A549 treated with CORT108297 at 1 μM for 4 hours (cell line): Measurements from ENCODE around the gene RIPK1. TPM values are rescaled to one million over a fixed set of nuclear protein-coding genes. Genes with fewer than 3 reads are reported as not detected.

ENCODE experiments used
- total RNA-seq: library from RNA; stranded (reverse); fragments of 200-300 nt; extraction: Qiagen RNA extraction; gene quantifications from 5 replicates; pipeline ENCODE4 v1.2.3, GENCODE V29; 2022

The RIPK1 gene
- 11.5 to 13.6 TPM (median 12.1 TPM) in 5 replicates for total RNA-seq

GRCh38 chr6:3068329-3069214 lies at the start of gene RIPK1:
Gene RIPK1, plus strand, starts transcription at chr6:3068494. Its CDS starts 8,330 bp downstream, at chr6:3076824.

DNA sequence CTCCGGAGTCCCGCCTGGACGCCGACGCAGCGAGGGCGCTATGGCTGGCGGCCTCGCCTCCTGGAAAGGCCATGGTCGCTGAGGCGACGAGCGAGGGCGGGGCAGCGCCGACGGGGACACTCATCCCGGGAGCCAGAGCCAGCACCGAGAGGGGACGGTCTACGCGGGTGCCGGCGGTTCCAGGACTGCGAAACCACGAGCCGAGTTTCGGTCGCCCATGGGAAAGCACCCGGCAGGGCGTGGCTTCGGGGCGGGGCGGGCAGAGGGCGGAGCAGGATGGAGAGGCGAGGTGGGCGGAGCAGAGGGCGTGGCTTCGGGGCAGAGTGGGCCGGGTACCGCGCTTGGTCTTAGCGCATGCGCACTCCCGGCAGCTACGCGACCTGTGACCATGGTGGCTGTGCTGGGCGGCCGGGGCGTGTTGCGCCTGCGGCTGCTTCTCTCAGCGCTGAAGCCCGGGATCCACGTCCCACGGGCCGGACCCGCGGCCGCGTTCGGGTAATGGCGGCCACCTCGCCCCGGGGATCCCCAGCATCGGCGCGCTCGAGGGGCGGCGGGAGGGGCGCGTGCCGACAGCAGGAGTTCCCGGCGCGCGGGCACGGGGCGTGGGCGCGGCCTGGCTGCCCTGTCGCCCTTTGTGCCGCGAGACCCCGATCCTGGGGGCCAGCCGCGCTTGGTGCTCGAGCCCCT lies 50.2 kb downstream of the RIPK1 start, which contains the start of gene BPHL:
BPHL (plus strand) TSS at position 359 of the 687 bp plus-strand sequence; CDS start at position 389, 30 bp downstream.

GRCh38 chr6:3157131-3157933 lies 89.0 kb downstream of the RIPK1 start, which contains the start of gene TUBB2A:
Gene TUBB2A, minus strand, starts transcription at chr6:3157544. Its CDS starts 81 bp downstream, at chr6:3157463.

Other genes with a start within 250 kb of the RIPK1 start
- gene SERPINB1, start 226.6 kb upstream of the RIPK1 start, total RNA-seq: 46.3 to 56.4 TPM (median 47.6 TPM) in 5 replicates
- 8.4 to 13.3 TPM (median 11.6 TPM) in 5 replicates for gene SERPINB9, start 165.2 kb upstream of the RIPK1 start, total RNA-seq
- gene SERPINB6, start 96.9 kb upstream of the RIPK1 start, total RNA-seq: 131 to 147 TPM (median 140 TPM) in 5 replicates
- gene NQO2, start 68.6 kb upstream of the RIPK1 start, total RNA-seq: 57.8 to 85.9 TPM (median 81.6 TPM) in 5 replicates
- gene BPHL, start 50.2 kb downstream of the RIPK1 start, total RNA-seq: 15.7 to 24.4 TPM (median 23.3 TPM) in 5 replicates
- gene TUBB2A, start 89.0 kb downstream of the RIPK1 start, total RNA-seq: 73.1 to 92.6 TPM (median 92.0 TPM) in 5 replicates
- 13.0 to 14.6 TPM (median 13.4 TPM) in 5 replicates for gene TUBB2B, start 159.2 kb downstream of the RIPK1 start, total RNA-seq
- 17.2 to 31.2 TPM (median 28.7 TPM) in 5 replicates for gene PSMG4, start 190.5 kb downstream of the RIPK1 start, total RNA-seq